HG03565 (cell line): ENCODE results near the gene GINS1.
"Not testable (repeated sequence)": the region's sequence is repeated elsewhere in the genome, so short reads cannot be mapped to it uniquely, and the experiment has no call there.

Source experiments
- ATAC-seq: cut with Tn5 transposase; IDR thresholded peaks from one replicate; pipeline ENCODE4 v1.9.1; 2021; ENCODE audit warnings: mild to moderate bottlenecking, moderate library complexity; ENCODE audit not compliant: unreplicated experiment

The GINS1 gene

GRCh38 chr20:25389858-25390537 is 17.5 kb upstream of the GINS1 start:
- ATAC-seq, result peak; percentile 10

- ATAC-seq, result peak; percentile 93
These were observed 16.6 kb upstream of the GINS1 start, which contains the start of gene ABHD12 for GRCh38 chr20:25390538-25391528. TSS of gene ABHD12 (minus strand) at chr20:25390835. CDS start at chr20:25390703, 132 bp downstream.

DNA sequence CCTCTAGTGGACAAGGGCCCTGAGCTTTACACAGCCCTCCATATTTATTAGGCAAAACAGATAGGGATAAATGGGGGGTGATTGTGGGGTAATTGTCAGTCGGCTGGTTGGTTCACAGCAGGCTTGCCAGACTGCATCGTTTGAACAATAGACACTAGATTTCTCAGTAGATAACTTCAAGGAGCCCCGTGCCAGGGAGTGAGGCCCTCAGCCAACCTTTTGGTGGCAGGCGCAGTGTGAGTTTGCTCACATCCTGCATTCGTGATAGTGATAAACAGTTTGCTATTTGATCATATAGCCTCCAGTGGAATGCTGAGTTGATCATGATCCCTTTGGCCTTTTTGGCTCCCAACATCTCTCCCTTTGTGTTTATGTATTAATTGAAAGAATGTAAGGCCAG is 13.2 kb upstream of the GINS1 start:
- ATAC-seq, result no peak

DNA sequence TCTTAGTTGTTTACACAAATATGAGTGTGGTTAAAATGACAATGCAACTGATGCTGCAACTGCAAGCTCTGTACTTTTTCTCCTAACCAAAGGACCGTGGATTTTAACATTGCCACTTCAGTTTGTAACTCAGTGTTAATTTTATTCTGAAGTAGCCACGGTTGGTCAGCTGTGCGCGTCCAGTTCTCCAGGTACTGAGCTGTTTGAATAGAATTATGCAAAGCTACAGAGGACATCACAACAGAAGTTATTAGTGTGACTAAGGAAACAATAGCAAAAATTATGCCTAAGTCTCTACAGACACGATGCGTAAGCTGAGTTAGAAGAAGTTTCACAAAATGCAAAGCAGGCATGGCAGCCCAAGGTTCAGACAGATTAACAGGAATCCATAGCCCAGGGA is 12.5 kb upstream of the GINS1 start:
- no peak for ATAC-seq

DNA sequence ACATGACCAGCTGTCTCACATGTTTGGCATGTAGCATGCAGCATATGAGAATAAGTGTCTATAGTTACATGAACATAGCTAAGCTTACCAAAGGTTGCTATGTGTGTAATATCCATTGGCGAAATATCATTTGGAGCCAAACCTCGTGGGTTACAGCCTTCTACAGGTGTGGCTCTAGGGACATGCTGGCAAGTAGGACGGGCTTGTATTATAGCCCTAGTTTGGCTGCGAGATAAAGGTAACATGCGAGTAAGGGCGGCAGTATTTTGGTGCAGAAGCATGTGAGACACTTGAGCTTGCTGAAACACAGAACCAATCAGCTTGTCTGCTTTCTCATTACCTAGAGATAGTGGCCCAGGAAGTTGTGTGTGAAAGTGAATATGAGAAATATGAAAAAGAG is 10.4 kb upstream of the GINS1 start:
- no peak for ATAC-seq

DNA sequence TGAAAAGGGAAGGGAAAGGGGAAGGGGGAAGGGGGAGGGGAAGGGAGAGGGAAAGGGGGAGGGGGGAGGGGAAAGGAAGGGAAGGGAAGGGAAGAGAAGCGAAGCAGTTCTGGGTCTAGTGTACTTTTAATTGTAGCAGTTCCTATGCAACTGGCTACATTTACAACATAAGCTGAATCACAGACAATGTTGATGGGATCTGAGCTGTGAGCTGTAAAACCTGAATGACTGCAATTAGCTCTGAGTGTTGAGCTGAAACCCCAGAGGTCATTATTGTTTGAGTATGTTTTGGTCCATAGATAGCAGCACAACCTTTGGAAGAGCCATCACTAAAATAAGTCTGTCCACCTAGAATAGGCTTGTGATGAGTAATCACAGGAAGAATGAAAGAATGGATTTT is 9.7 kb upstream of the GINS1 start:
- no peak for ATAC-seq

DNA sequence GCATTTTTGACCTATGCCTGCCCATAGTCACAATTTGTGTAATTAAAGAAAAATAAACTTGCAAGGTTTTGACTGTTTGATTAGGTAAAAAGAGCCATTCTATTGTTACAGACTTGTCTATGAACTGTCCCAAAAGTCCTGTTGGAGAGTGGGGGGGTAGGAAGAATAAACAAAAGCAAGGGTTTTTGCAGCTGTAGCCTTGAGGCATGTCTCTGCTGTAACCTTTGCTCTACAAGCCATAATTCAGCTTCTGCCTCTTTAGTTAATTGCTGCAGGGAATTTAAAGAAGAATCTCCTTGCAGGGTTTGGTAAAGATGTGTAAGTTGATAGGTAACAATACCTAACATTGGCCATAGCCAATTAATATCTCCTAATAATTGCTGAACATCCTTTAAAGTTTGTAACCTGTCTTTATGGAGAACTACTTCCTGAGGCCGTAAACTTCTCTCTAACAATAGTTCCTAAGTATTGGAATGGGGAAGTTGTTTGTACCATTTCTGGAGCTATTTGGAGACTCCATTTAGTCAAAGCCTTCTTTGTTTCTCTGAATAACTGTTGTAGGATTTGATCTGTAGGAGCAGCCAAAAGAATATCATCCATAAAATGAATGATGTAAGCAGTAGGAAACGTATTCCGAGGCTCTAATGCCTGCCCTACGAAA is 9.0 kb upstream of the GINS1 start:
- ATAC-seq, result no peak

DNA sequence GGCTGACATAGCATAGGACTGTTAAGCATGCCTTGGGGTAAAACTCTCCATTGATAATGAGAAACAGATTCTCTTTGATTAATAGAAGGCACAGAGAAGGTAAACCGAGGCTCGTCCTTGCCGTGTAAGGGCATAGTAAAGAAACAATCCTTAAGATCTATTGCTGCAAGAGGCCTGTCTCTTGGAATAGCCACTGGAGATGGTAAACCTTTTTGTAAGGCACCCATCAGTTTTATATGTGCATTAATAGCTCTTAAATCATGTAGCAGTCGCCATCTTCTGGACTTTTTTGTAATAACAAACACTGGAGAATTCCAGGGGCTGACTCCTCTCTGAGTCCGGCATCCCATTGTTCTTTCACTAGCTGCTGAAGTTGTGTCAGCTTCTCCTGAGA is 8.4 kb upstream of the GINS1 start:
- no peak for ATAC-seq

- not testable (repeated sequence) for ATAC-seq
These were observed 7.2 kb upstream of the GINS1 start for GRCh38 chr20:25400291-25400732.

- no peak for ATAC-seq
These were observed 4.9 kb upstream of the GINS1 start for GRCh38 chr20:25402583-25402982.

- ATAC-seq, result no peak
These were observed 686 bp downstream of the GINS1 start for GRCh38 chr20:25408170-25408547.

GRCh38 chr20:25408890-25409289 is 1.4 kb downstream of the GINS1 start:
- no peak for ATAC-seq

- ATAC-seq, result peak; percentile 41
These were observed 11.3 kb downstream of the GINS1 start for GRCh38 chr20:25418776-25419175.

DNA sequence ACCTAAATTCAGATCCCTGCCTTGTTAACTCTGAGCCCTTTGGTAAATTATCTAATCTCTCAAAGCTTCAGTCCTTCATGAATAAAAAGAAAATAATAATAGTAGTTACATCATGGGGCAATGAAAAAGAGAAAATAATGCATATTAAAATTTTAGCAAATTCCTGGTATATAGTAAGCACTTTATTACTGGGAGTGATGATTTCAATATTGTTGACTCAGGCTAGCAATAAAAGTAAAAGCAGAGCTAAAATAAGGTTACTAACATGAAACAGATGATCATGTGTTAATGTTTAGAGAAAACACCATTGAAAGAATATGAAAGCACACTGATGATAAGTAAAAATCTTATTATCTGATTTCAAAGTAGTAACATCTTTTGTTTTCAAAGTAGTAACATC is 13.6 kb downstream of the GINS1 start:
- ATAC-seq, result no peak

- no peak for ATAC-seq
These were observed 14.6 kb downstream of the GINS1 start for GRCh38 chr20:25422032-25422431.

GRCh38 chr20:25424536-25424935 is 17.1 kb downstream of the GINS1 start:
- ATAC-seq, result no peak

DNA sequence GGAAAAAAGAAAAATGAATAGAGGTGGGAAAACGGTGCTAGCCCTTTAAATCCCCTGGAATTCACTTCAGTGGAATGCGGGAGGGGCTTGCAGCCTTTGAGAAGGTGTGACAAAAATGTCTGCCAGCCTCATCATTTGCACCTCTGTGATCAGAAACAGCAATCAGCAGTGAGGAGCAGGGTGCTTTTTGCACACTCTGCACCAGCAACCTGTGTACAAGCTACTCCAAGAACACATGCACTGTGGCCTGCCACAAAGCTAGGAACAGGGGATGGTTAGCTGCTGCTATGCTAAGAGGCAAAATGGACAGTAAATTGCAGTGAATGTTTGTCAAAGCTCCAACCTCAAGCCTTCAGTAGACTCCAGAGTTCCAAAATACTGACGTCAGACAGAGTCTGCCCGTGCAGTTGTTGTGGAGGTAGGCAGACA is 29.7 kb downstream of the GINS1 start:
- no peak for ATAC-seq

DNA sequence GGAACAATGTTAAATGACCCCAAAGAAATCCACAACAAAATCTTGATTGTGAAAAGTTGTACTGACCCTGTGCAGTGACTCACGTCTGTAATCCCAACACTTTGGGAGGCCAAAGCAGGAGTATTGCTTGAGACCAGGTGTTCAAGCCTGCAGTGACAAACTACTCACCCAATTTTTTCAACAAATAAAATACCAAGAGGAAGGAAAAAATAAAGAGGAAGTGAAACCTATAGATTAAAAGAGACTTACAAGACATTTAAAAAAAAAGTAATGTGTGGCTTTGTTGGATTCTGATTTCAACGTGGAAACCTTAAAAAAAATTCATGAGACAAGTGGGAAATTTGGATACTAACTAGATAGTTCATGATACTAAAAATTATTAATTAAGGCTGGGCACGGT is 31.9 kb downstream of the GINS1 start:
- ATAC-seq, result peak; percentile 65

GRCh38 chr20:25444556-25444955 is 37.1 kb downstream of the GINS1 start:
- no peak for ATAC-seq

- ATAC-seq, result no peak
These were observed 40.2 kb downstream of the GINS1 start for GRCh38 chr20:25447671-25448070.

- ATAC-seq, result no peak
These were observed 44.9 kb downstream of the GINS1 start for GRCh38 chr20:25452333-25452732.
